ENCODE measurements around the gene NHSL2.

The NHSL2 gene

DNA sequence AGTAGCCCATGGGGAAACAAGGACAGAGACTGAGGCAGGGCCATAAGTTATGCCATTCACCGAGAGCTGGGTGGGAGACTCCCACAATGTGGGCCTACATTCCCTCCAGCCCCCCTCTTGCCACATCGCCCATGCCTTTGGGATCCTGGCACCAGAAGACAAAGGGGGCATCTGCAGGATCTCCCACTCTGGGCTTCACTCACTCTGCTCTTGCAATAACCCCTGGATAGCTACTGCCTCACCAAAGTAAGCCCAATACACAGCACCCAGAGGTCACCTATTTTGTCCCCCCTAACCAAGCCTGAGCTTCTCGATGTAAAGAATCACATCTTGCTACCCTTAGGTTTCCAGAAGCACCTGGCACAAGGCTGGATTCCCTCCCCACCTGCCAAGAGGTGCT, 221.8 kb downstream of the NHSL2 start:
- no peak for DNase-seq (ENCODE audit: low read depth)
- no peak for TF ChIP-seq CTCF (IDR thresholded peaks at IDR 0.05; ENCODE audit: insufficient read depth, low read depth, low read length, missing control alignments)
- peak overlapping the region; percentile 38; the same call in 1 of the 2 replicates for H3K4me3 ChIP-seq (ENCODE audit: low read depth, low read length)

GRCh38 chrX:72133851-72134546, 223.4 kb downstream of the NHSL2 start:
- H3K4me3 ChIP-seq (ENCODE audit: low read depth, low read length): no peak overlapping the region
- TF ChIP-seq CTCF (IDR thresholded peaks at IDR 0.05; ENCODE audit: insufficient read depth, low read depth, low read length, missing control alignments): no peak
- no peak for DNase-seq (ENCODE audit: low read depth)

DNA sequence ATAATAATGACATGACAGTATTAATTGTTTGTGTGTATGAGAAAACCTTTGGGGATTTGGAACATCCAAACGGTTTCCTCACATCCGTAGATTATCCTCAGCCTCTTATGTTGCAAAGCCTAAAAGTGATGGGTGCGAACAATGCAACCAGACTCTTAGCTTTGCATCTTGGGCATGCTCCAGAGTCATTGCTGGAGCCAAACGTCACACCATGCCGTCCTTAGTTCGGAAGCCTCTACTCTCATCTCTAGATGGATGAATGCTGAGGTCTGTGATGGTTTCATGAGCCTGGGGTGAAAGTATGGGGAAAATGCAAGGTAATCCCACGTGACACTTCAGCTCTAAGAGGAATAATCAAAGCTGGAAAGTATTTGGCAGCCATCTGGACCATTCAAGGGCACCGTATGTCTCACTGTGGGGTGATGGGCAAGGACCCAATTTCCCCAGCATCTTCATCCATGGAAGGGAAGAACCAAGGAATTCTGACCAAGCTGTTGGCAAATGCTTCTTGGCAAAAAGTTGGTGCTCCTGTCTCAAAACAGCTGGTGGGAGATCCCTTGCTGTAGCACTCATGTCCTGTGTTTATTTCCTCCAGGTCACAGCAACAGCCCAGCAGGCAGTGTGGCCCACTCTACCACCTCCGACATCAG, 227.3 kb downstream of the NHSL2 start:
- TF ChIP-seq CTCF (IDR thresholded peaks at IDR 0.05; ENCODE audit: insufficient read depth, low read depth, low read length, missing control alignments): no peak
- DNase-seq (ENCODE audit: low read depth): no peak
- no peak overlapping the region for H3K4me3 ChIP-seq (ENCODE audit: low read depth, low read length)

- TF ChIP-seq CTCF (IDR thresholded peaks at IDR 0.05; ENCODE audit: insufficient read depth, low read depth, low read length, missing control alignments): no peak
- no peak for DNase-seq (ENCODE audit: low read depth)
Measured at GRCh38 chrX:72139538-72139937, 228.9 kb downstream of the NHSL2 start.

DNA sequence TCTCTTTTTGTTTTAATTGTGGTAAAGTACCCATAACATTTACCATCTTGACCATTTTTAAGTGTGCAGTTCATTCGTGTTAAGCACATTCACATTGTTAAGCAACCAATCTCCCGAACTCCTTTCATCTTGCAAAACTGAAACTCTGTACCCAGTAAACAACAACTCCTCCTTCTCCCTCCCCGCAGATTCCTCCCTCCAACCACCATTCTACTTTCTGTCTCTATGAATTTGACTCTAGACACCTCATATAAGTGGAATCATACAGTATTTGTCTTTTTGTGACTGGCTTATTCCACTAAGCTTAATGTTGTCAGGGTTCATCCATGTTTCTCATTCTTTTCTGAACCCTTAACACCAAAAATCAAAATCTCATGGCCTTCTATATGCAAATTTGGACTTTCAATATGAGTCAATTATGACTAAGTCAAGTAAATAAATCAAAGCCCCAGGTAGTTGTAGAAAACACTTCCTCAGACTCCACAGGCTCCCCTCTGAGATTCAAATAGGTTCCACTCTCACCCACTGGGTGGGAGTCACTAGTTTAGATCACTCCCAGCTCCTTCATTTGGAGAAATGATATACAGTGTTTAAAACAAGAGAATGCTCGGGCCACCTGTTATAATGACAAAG, 230.8 kb downstream of the NHSL2 start:
- peak; percentile 45 for DNase-seq (ENCODE audit: low read depth)
- TF ChIP-seq CTCF (IDR thresholded peaks at IDR 0.05; ENCODE audit: insufficient read depth, low read depth, low read length, missing control alignments): no peak
- no peak overlapping the region for H3K4me3 ChIP-seq (ENCODE audit: low read depth, low read length)

More at GRCh38 chrX:72139538-72139937, 228.9 kb downstream of the NHSL2 start:
- no peak overlapping the region for H3K4me3 ChIP-seq (ENCODE audit: low read depth, low read length)

DNA sequence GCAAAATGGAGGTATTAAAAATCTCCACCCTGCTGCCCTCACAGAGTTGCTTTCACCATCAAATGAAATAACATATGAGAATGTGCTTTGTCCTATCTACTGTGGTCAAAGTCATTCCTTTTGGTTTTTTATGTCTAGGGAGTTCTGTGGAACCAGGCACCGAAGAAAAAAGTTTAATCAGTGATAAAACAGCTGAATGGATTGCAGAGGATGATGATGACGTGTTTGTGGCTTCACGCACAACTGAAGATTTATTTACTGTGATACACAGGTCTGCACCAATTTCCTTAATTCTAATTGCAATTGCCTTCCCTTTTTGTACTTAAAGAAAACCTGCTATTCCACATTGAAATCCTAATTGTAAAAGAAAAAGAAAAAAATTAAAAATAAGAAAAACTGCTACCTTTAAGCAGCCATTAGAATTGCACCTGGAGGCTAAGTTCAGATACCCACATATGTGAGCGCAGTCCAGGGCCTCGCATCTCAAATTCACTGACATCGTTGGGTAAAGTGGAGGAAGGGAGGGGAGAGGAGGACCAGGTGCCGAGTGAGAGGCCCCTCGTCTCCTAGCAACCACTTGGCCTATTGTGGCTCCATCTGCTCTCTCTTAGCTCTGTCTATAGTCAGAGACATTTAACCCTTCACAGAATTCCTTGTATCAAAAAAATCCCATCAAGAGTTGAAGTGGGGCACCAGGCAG, 231.6 kb downstream of the NHSL2 start:
- DNase-seq (ENCODE audit: low read depth): no peak
- TF ChIP-seq CTCF (IDR thresholded peaks at IDR 0.05; ENCODE audit: insufficient read depth, low read depth, low read length, missing control alignments): no peak
- no peak overlapping the region for H3K4me3 ChIP-seq (ENCODE audit: low read depth, low read length)
